SK-N-SH treated with all-trans-retinoic acid at 6 μM for 48 hours (cell line): Measurements from ENCODE around the gene VPS9D1.

Experiments used
- CREB5 ChIP-seq: fragments of 250-450 bp; sonication (Bioruptor Pico); IDR thresholded peaks from 2 replicates; pipeline ENCODE4 v1.5.1; 2020; ENCODE audit warnings: low read depth, mild to moderate bottlenecking, moderate library complexity
- PATZ1 ChIP-seq: fragments of 250-450 bp; sonication (Bioruptor Pico); IDR thresholded peaks from 2 replicates; pipeline ENCODE4 v1.8.0; 2020; ENCODE audit warnings: mild to moderate bottlenecking, moderate library complexity, borderline replicate concordance
- POU6F1 ChIP-seq: fragments of 250-450 bp; sonication (Bioruptor Pico); IDR thresholded peaks from 2 replicates; pipeline ENCODE4 v1.8.0; 2021; ENCODE audit warnings: low read depth, mild to moderate bottlenecking, moderate library complexity, borderline replicate concordance
- TCF4 ChIP-seq: fragments of 250-450 bp; sonication (Bioruptor Pico); IDR thresholded peaks from 2 replicates; pipeline ENCODE4 v1.8.0; 2021; ENCODE audit warnings: mild to moderate bottlenecking, moderate library complexity, borderline replicate concordance
- ZFP30 ChIP-seq: fragments of 450-650 bp; formaldehyde crosslinking; IDR thresholded peaks from 2 replicates; pipeline ENCODE4 v1.5.0; 2022; ENCODE audit warnings: mild to moderate bottlenecking, moderate library complexity

- no peak for TF ChIP-seq ZFP30
- no peak for TF ChIP-seq POU6F1 (CRISPR knock-in tag)
- TF ChIP-seq PATZ1 = no peak
- TF ChIP-seq TCF4 = no peak
- no peak for TF ChIP-seq CREB5
These were observed 11.5 kb downstream of the VPS9D1 start for GRCh38 chr16:89709166-89709565.
